A673 (cell line): ENCODE measurements around the gene MRPL18. TPM values are rescaled to one million over a fixed set of nuclear protein-coding genes. Genes with fewer than 3 reads are reported as not detected.
"Not testable (repeated sequence)": the region's sequence is repeated elsewhere in the genome, so short reads cannot be mapped to it uniquely, and the experiment has no call there.

Source experiments
- BruUV-seq: library from RNA; stranded (reverse); fragments of 400-500 nt; replicated peaks from 2 replicates; lab custom pipeline; 2021; lab: Mats Ljungman, UMichigan
- CTCF ChIA-PET: fragments of 300-600 bp; sonication (Branson Sonifier 250); formaldehyde crosslinking; loops from one replicate; lab custom pipeline; 2022; ENCODE audit warnings: antibody characterized with exemption; lab: Charles Lee
- POLR2A ChIA-PET: fragments of 300-600 bp; sonication (Branson Sonifier 250); formaldehyde crosslinking; loops from one replicate; lab custom pipeline; 2022; ENCODE audit warnings: antibody characterized with exemption; ENCODE audit not compliant: low non-redundant PET; lab: Charles Lee
- DNase-seq: peaks from one replicate; pipeline ENCODE4 v3.0.0-alpha.2; 2015; ENCODE audit warnings: low spot score
- H3K27ac ChIP-seq: fragments of 200-600 bp; sonication (generic); 2 replicates; pipeline ENCODE4 v1.5.1; 2016; ENCODE audit warnings: mixed run types, low read depth, mild to moderate bottlenecking, mixed read lengths, antibody characterized with exemption, low read length; ENCODE audit not compliant: poor library complexity, severe bottlenecking
- H3K27me3 ChIP-seq: fragments of 200-600 bp; sonication (generic); replicated peaks from 2 replicates; pipeline ENCODE4 v1.6.1; 2017; ENCODE audit warnings: mixed run types, low read depth, mild to moderate bottlenecking, mixed read lengths, antibody characterized with exemption, low read length; ENCODE audit not compliant: insufficient read depth, poor library complexity
- H3K36me3 ChIP-seq: fragments of 200-600 bp; sonication (generic); 2 replicates; pipeline ENCODE4 v1.6.1; 2016; ENCODE audit warnings: mixed run types, mild to moderate bottlenecking, mixed read lengths, antibody characterized with exemption, low read length; ENCODE audit not compliant: insufficient read depth, poor library complexity, severe bottlenecking
- H3K4me1 ChIP-seq: fragments of 200-600 bp; sonication (generic); 2 replicates; pipeline ENCODE4 v1.6.1; 2017; ENCODE audit warnings: mixed run types, mild to moderate bottlenecking, mixed read lengths, antibody characterized with exemption, low read length; ENCODE audit not compliant: insufficient read depth, poor library complexity, severe bottlenecking
- H3K4me3 ChIP-seq: fragments of 200-600 bp; sonication (generic); 2 replicates; pipeline ENCODE4 v1.5.1; 2016; ENCODE audit warnings: low read depth, mixed run types, mild to moderate bottlenecking, mixed read lengths, low read length; ENCODE audit not compliant: poor library complexity, severe bottlenecking
- H3K9me3 ChIP-seq: fragments of 200-600 bp; sonication (generic); 2 replicates; pipeline ENCODE4 v1.6.1; 2016; ENCODE audit warnings: mixed run types, low read depth, mild to moderate bottlenecking, mixed read lengths, antibody characterized with exemption, low read length; ENCODE audit not compliant: poor library complexity, severe bottlenecking
- CTCF ChIP-seq: fragments of 300-800, 200-600 bp; sonication (generic); conservative IDR thresholded peaks from 2 replicates; pipeline ENCODE4 v1.5.1; 2017; ENCODE audit warnings: low read depth, mild to moderate bottlenecking, antibody characterized with exemption, low read length, moderate library complexity, mixed read lengths
- EZH2 ChIP-seq: fragments of 200-600 bp; sonication (generic); IDR thresholded peaks from 2 replicates; pipeline ENCODE4 v1.6.1; 2017; ENCODE audit warnings: borderline replicate concordance, low read depth, mild to moderate bottlenecking, mixed read lengths, antibody characterized with exemption, low read length; ENCODE audit not compliant: poor library complexity, severe bottlenecking
- intact Hi-C: fragments of 100-400 bp; cut with micrococcal nuclease; formaldehyde crosslinking; loops from one replicate; pipeline ENCODE4 v1.10.0; 2022; ENCODE audit not compliant: unreplicated experiment
- total RNA-seq: library from RNA; stranded (reverse); gene quantifications from 2 replicates; pipeline ENCODE4 v1.2.3, GENCODE V29; 2021

The MRPL18 gene
- total RNA-seq, 1 experiment from 2014 or later: 94.6 TPM

DNA sequence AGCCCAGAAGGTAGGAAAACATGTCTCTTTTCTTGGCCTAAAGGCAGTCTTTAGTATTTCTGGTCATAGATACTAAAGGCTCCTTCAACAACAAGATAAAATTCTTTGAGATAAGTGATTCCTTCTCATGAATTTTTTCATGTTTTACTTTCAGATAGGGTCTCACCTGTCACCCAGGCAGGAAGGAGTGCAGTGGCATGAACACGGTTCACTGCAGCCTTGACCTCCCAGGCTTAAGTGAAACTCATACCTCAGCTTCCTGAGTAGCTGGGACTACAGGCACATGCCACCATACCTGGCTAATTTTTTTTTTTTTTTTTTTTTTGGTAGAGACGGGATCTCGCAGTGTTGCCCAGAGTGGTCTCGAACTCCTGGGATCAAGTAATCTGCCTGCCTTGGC is 18.9 kb downstream of the MRPL18 start:
- Histone ChIP-seq H3K9me3 (no peaks in the 10 kb centered on the region), H3K4me3 (no peak overlapping the region), H3K27ac (no peak overlapping the region), H3K36me3 (no peaks in the 10 kb centered on the region), H3K4me1 (no peaks in the 10 kb centered on the region), H3K27me3 (no peaks in the 10 kb centered on the region)
- CTCF ChIA-PET: no interaction called here
- no TSS peak for BruUV-seq
- intact Hi-C loops: no loop called here
- no peak for TF ChIP-seq CTCF
- no peak for TF ChIP-seq EZH2
- DNase-seq: no peak
- POLR2A ChIA-PET: no interaction called here

DNA sequence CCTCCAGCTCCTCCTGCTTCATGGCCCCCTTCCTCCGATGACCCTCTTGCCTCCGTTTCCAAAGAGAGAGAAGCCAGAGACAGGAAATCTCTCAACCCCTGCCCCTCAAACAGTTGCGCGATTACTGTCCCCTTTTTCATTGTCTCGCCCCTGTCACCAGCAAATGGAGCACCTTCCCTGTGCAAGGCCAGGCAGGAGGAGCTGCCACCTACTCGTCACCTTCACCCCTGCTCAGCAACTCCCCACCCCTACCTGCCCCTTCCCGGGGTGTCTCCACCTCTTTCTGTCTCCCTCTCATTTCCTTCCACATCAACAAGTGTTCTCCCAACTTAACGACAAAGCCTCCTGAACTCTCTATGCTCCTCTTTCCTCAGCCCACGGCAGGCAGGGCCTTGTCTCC is 23.5 kb downstream of the MRPL18 start:
- no peak for DNase-seq
- BruUV-seq: no TSS peak
- CTCF ChIA-PET: no interaction called here
- intact Hi-C loops: no loop called here
- Histone ChIP-seq H3K27me3 (no peaks in the 10 kb centered on the region), H3K4me3 (no peak overlapping the region), H3K36me3 (no peaks in the 10 kb centered on the region), H3K9me3 (no peaks in the 10 kb centered on the region), H3K27ac (no peak overlapping the region), H3K4me1 (no peaks in the 10 kb centered on the region)
- POLR2A ChIA-PET: interaction anchor here (0.6 kb wide), 1 partner anchor 16 kb away, joined by 4 read pairs; no protein-coding TSS in a partner anchor
- TF ChIP-seq EZH2: no peak
- no peak for TF ChIP-seq CTCF

DNA sequence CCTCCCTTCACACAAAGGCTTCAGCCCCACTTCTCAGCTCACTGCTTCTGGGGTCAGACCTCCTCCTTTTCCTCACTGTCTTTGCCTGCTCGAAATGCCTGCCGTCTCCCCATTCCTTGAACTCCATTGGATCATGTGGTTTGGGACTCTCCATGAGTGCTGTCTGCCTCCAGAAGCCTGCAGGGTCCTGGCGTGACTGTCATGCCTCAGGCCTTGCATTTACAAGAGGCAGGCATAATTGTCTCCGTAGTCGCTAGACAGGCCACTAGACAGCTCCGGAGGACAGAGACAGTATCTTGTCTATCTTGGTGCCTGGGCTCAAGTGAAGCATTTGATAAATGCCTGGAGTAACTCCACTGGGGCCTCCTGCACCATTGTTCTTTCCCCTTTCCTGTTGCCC is 25.1 kb downstream of the MRPL18 start:
- DNase-seq: no peak
- Histone ChIP-seq H3K27me3 (no peaks in the 10 kb centered on the region), H3K27ac (no peak overlapping the region), H3K9me3 (no peaks in the 10 kb centered on the region), H3K4me3 (no peak overlapping the region), H3K36me3 (no peaks in the 10 kb centered on the region), H3K4me1 (no peaks in the 10 kb centered on the region)
- TF ChIP-seq EZH2: no peak
- TF ChIP-seq CTCF: no peak
- CTCF ChIA-PET: no interaction called here
- intact Hi-C loops: no loop called here
- POLR2A ChIA-PET: no interaction called here
- no TSS peak for BruUV-seq

DNA sequence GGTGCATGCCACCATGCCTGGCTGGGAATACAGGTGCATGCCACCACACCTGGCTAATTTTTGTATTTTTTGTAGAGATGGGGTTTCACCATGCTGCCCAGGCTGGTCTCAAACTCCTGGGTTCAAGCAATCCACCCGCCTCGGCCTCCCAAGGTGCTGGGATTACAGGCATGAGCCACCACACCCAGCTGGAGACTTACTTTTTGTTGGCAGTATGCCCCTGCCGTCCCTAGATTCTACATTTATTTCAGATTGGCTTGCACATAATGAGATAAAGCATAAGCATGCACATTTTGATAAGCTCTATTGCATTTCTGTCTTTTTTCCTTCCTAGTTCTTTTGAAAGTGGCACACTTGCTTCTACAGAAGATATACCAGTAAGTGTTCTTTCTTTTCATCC is 26.5 kb downstream of the MRPL18 start:
- intact Hi-C loops, H3K4me3 ChIP-seq, CTCF ChIA-PET, H3K9me3 ChIP-seq, DNase-seq, H3K36me3 ChIP-seq, POLR2A ChIA-PET, H3K27ac ChIP-seq, H3K4me1 ChIP-seq, H3K27me3 ChIP-seq, BruUV-seq: not testable (repeated sequence)
